PC-9 (cell line): ENCODE data around the gene OR10H1. TPM values are rescaled to one million over a fixed set of nuclear protein-coding genes. Genes with fewer than 3 reads are reported as not detected.
"Not testable (repeated sequence)": the region's sequence is repeated elsewhere in the genome, so short reads cannot be mapped to it uniquely, and the experiment has no call there.

Experiments
- BruUV-seq: library from RNA; stranded (reverse); fragments of 400-500 nt; replicated peaks from 2 replicates; lab custom pipeline; 2021; lab: Mats Ljungman, UMichigan
- CTCF ChIA-PET: fragments of 300-600 bp; sonication (Branson Sonifier 250); formaldehyde crosslinking; loops from one replicate; lab custom pipeline; 2022; ENCODE audit warnings: antibody characterized with exemption; lab: Charles Lee
- POLR2A ChIA-PET: fragments of 300-600 bp; sonication (Branson Sonifier 250); formaldehyde crosslinking; loops from one replicate; lab custom pipeline; 2022; ENCODE audit warnings: antibody characterized with exemption; ENCODE audit not compliant: unreplicated experiment; lab: Charles Lee
- DNase-seq, 2 experiments: peaks; one replicate each; pipeline versions ENCODE4 v3.0.0 to v3.0.0-alpha.2; 2015 to 2022; ENCODE audit warnings: mixed read lengths in 1 of 2
- H2AFZ ChIP-seq: fragments of 200-600 bp; sonication (generic); 2 replicates; pipeline ENCODE4 v1.8.1; 2017; ENCODE audit warnings: antibody characterized with exemption
- H3F3A ChIP-seq: fragments of 200-600 bp; sonication (generic); 2 replicates; pipeline ENCODE4 v1.8.1; 2017; ENCODE audit warnings: antibody characterized with exemption, mild to moderate bottlenecking, low read depth; ENCODE audit not compliant: insufficient read depth
- H3K27ac ChIP-seq: fragments of 200-600 bp; sonication (generic); 2 replicates; pipeline ENCODE4 v1.6.1; 2016; ENCODE audit warnings: mixed run types
- H3K27me3 ChIP-seq: fragments of 200-600 bp; sonication (generic); 2 replicates; pipeline ENCODE4 v1.6.1; 2016; ENCODE audit warnings: low read depth, mixed run types; ENCODE audit not compliant: insufficient read depth
- H3K36me3 ChIP-seq: fragments of 200-600 bp; sonication (generic); 2 replicates; pipeline ENCODE4 v1.6.1; 2016; ENCODE audit warnings: low read depth, mixed run types
- H3K4me1 ChIP-seq: fragments of 200-600 bp; sonication (generic); replicated peaks from 2 replicates; pipeline ENCODE4 v1.6.1; 2016; ENCODE audit warnings: mixed run types; ENCODE audit not compliant: insufficient read depth
- H3K4me2 ChIP-seq: fragments of 200-600 bp; sonication (generic); 2 replicates; pipeline ENCODE4 v1.6.1; 2017; ENCODE audit warnings: mixed run types
- H3K4me3 ChIP-seq: fragments of 200-600 bp; sonication (generic); 2 replicates; pipeline ENCODE4 v1.6.1; 2016; ENCODE audit warnings: mixed run types
- H3K79me2 ChIP-seq: fragments of 200-600 bp; sonication (generic); 2 replicates; pipeline ENCODE4 v1.6.1; 2017; ENCODE audit warnings: low read depth, mixed run types
- H3K9me2 ChIP-seq: fragments of 200-600 bp; sonication (generic); 2 replicates; pipeline ENCODE4 v1.8.1; 2017; ENCODE audit warnings: mild to moderate bottlenecking; ENCODE audit not compliant: insufficient read depth
- H3K9me3 ChIP-seq: fragments of 200-600 bp; sonication (generic); 2 replicates; pipeline ENCODE4 v1.8.1; 2016; ENCODE audit warnings: low read depth; ENCODE audit not compliant: insufficient read depth
- H4K20me1 ChIP-seq: fragments of 200-600 bp; sonication (generic); 2 replicates; pipeline ENCODE4 v1.8.1; 2017; ENCODE audit not compliant: insufficient read depth
- EZH2 ChIP-seq: fragments of 200-600 bp; sonication (generic); IDR thresholded peaks from 2 replicates; pipeline ENCODE4 v1.8.0; 2017; ENCODE audit warnings: antibody characterized with exemption, low read depth
- intact Hi-C: fragments of 100-400 bp; cut with micrococcal nuclease; formaldehyde crosslinking; loops from one replicate; pipeline ENCODE4 v1.10.0; 2022; ENCODE audit not compliant: unreplicated experiment
- total RNA-seq: library from RNA; stranded (reverse); gene quantifications from 2 replicates; pipeline ENCODE4 v1.2.3, GENCODE V29; 2021
- TF ChIP-seq, protein P1 (sequence below): fragments of 200-600 bp; sonication (generic); conservative IDR thresholded peaks from 2 replicates; pipeline ENCODE4 v1.6.1; 2017; ENCODE audit warnings: mixed run types, antibody characterized with exemption, mild to moderate bottlenecking, moderate library complexity

Gene OR10H1
- total RNA-seq, 1 experiment from 2014 or later, result 0.20 TPM

DNA sequence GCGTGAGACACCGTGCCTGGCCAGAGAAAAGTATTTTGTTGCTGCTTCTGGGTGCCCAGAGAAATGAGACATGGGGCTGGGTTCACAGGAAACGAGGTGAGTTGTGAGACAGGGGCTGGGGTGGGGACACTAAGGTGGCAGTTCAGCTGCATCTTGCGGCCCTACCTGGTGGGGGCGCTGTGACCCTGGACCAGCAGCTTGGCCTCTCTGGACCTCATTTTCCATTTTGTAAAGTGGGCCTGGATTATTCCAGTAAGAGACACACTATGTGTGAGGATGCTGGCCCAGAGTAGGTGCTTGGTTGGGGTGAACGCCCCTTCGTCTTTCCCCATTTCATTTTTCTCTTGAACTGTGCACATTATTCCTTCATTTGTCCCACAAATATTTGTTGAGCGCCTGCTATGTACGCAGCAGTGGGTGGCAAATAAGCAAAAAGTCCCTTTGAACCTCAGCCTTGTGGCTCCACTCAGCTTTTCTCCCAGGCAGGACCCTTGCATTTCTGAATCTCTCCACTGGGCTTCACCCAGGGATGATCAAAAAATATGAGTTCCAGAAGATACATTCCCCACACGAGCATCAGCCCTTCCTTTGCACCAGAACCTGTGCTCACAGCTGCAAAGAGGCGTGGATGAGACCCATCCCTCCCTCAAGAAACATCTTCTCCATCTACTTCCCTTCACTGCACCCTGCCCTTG is 26.6 kb upstream of the OR10H1 start:
- H3K27me3 ChIP-seq, result no peaks in the 10 kb centered on the region
- no peaks in the 10 kb centered on the region for H3K9me3 ChIP-seq
- DNase-seq, result no peak
- no peak for TF ChIP-seq EZH2
- TF ChIP-seq, protein P1, sequence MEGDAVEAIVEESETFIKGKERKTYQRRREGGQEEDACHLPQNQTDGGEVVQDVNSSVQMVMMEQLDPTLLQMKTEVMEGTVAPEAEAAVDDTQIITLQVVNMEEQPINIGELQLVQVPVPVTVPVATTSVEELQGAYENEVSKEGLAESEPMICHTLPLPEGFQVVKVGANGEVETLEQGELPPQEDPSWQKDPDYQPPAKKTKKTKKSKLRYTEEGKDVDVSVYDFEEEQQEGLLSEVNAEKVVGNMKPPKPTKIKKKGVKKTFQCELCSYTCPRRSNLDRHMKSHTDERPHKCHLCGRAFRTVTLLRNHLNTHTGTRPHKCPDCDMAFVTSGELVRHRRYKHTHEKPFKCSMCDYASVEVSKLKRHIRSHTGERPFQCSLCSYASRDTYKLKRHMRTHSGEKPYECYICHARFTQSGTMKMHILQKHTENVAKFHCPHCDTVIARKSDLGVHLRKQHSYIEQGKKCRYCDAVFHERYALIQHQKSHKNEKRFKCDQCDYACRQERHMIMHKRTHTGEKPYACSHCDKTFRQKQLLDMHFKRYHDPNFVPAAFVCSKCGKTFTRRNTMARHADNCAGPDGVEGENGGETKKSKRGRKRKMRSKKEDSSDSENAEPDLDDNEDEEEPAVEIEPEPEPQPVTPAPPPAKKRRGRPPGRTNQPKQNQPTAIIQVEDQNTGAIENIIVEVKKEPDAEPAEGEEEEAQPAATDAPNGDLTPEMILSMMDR, result peak; percentile 59
- intact Hi-C loops, result no loop called here
- BruUV-seq, result no TSS peak
- no peak overlapping the region for H3K4me2 ChIP-seq
- ChIA-PET POLR2A (no interaction called here), CTCF (no interaction called here)
- no peaks in the 10 kb centered on the region for H3K79me2 ChIP-seq
- no peaks in the 10 kb centered on the region for H3K36me3 ChIP-seq
- peaks cover 21% of the 10 kb centered on the region for H3F3A ChIP-seq
- H3K4me3 ChIP-seq, result no peak overlapping the region
- H2AFZ ChIP-seq, result no peak overlapping the region
- no peaks in the 10 kb centered on the region for H4K20me1 ChIP-seq
- H3K9me2 ChIP-seq, result no peaks in the 10 kb centered on the region
- no peak overlapping the region for H3K27ac ChIP-seq
- H3K4me1 ChIP-seq, result peaks cover 11% of the 10 kb centered on the region

DNA sequence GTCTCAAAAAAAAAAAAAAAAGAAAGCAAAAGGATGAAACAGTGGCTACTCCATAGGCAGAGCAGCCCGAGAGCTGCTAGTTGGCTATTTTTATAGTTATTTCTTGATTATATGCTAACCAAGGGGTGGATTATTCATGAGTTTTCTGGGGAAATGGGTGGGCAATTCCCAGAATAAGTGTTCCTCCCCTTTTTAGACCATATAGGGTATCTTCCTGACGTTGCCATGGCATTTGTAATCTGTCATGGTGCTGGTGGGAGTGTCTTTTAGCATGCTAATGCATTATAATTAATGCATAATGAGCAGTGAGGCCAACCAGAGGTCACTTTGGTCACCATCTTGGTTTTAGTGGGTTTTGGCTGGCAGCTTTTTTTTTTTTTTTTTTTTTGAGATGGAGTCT is 25.4 kb upstream of the OR10H1 start:
- Histone ChIP-seq H3K27me3 (no peaks in the 10 kb centered on the region), H3K9me2 (no peaks in the 10 kb centered on the region), H3K79me2 (no peaks in the 10 kb centered on the region), H3K4me3 (no peak overlapping the region), H2AFZ (no peak overlapping the region), H3K4me2 (no peak overlapping the region), H3K27ac (no peak overlapping the region), H3K36me3 (no peaks in the 10 kb centered on the region), H3K4me1 (peaks cover 15% of the 10 kb centered on the region), H3F3A (peaks cover 30% of the 10 kb centered on the region), H3K9me3 (no peaks in the 10 kb centered on the region), H4K20me1 (no peaks in the 10 kb centered on the region)
- POLR2A ChIA-PET, result no interaction called here
- intact Hi-C loops, result no loop called here
- no TSS peak for BruUV-seq
- no peak for DNase-seq
- TF ChIP-seq, protein P1, result no peak
- no peak for TF ChIP-seq EZH2
- CTCF ChIA-PET, result interaction anchor here (0.7 kb wide), 1 partner anchor 52 kb away, joined by 7 read pairs; no protein-coding TSS in a partner anchor

GRCh38 chr19:15839888-15840287 is 24.4 kb upstream of the OR10H1 start:
- H3K79me2 ChIP-seq, H3K4me3 ChIP-seq, DNase-seq, POLR2A ChIA-PET, H4K20me1 ChIP-seq, BruUV-seq, H3K9me3 ChIP-seq, H2AFZ ChIP-seq, H3K27ac ChIP-seq, H3K9me2 ChIP-seq, CTCF ChIA-PET, H3K4me2 ChIP-seq, H3K36me3 ChIP-seq, H3K27me3 ChIP-seq: not testable (repeated sequence)
- intact Hi-C loops, result loop anchor here (10.0 kb wide), 1 partner anchor 95 kb away; the partner anchor contains the start of gene CYP4F11
- H3F3A ChIP-seq, result peaks cover 39% of the 10 kb centered on the region
- H3K4me1 ChIP-seq, result peaks cover 22% of the 10 kb centered on the region
